OCI-LY3 (cell line): ENCODE measurements around the gene IPO9.

ENCODE experiments used
- H2AFZ ChIP-seq: fragments of 200-600, 300-600 bp; shearing (Covaris generic); 2 replicates; pipeline ENCODE4 v1.6.0; 2014; ENCODE audit warnings: antibody characterized with exemption, low read depth, low read length
- H3K27ac ChIP-seq: fragments of 200-600, 300-600 bp; sonication (generic); 2 replicates; pipeline ENCODE4 v1.5.1; 2014; ENCODE audit warnings: mild to moderate bottlenecking, low read length, moderate library complexity, mixed read lengths
- H3K27me3 ChIP-seq: fragments of 200-600, 300-600 bp; sonication (generic); 2 replicates; pipeline ENCODE4 v1.6.1; 2014; ENCODE audit warnings: low read depth, low read length, mixed read lengths
- H3K36me3 ChIP-seq: fragments of 200-600, 300-600 bp; sonication (generic); replicated peaks from 2 replicates; pipeline ENCODE3; 2014; ENCODE audit warnings: low read depth, low read length, mixed read lengths
- H3K4me1 ChIP-seq: fragments of 300-600, 200-600 bp; sonication (generic); 2 replicates; pipeline ENCODE4 v1.6.1; 2014; ENCODE audit warnings: low read length, mixed read lengths
- H3K4me2 ChIP-seq: fragments of 200-600, 300-600 bp; sonication (generic); 2 replicates; pipeline ENCODE4 v1.6.1; 2014; ENCODE audit warnings: low read length, mixed read lengths
- H3K4me3 ChIP-seq: fragments of 300-600, 200-600 bp; sonication (generic); 2 replicates; pipeline ENCODE4 v1.5.1; 2014; ENCODE audit warnings: antibody characterized with exemption, mild to moderate bottlenecking, low read length, moderate library complexity
- H3K79me2 ChIP-seq: fragments of 300-600, 200-600 bp; shearing (Covaris generic); 2 replicates; pipeline ENCODE4 v1.6.1; 2014; ENCODE audit warnings: mild to moderate bottlenecking, low read length, mixed read lengths
- H3K9ac ChIP-seq: fragments of 300-600, 200-600 bp; shearing (Covaris generic); 2 replicates; pipeline ENCODE4 v1.6.0; 2014; ENCODE audit warnings: mild to moderate bottlenecking, low read length, moderate library complexity
- H3K9me3 ChIP-seq: fragments of 200-600, 300-600 bp; shearing (Covaris generic); 2 replicates; pipeline ENCODE4 v1.6.1; 2014; ENCODE audit warnings: low read length, mixed read lengths; ENCODE audit not compliant: insufficient read depth
- H4K20me1 ChIP-seq: fragments of 200-600, 300-600 bp; sonication (generic); 2 replicates; pipeline ENCODE4 v1.6.1; 2016; ENCODE audit warnings: low read length, mixed read lengths; ENCODE audit not compliant: insufficient read depth
- EZH2phosphoT487 ChIP-seq: fragments of 200-600 bp; shearing (Covaris generic); IDR thresholded peaks from 2 replicates; pipeline ENCODE4 v1.6.1; 2018; ENCODE audit warnings: antibody characterized with exemption, mixed run types, low read depth
- TF ChIP-seq, protein P1 (sequence below): fragments of 200-600, 300-600 bp; sonication (generic); IDR thresholded peaks from 2 replicates; pipeline ENCODE4 v1.5.1; 2014; ENCODE audit warnings: antibody characterized with exemption, low read length, low read depth

Gene IPO9

DNA sequence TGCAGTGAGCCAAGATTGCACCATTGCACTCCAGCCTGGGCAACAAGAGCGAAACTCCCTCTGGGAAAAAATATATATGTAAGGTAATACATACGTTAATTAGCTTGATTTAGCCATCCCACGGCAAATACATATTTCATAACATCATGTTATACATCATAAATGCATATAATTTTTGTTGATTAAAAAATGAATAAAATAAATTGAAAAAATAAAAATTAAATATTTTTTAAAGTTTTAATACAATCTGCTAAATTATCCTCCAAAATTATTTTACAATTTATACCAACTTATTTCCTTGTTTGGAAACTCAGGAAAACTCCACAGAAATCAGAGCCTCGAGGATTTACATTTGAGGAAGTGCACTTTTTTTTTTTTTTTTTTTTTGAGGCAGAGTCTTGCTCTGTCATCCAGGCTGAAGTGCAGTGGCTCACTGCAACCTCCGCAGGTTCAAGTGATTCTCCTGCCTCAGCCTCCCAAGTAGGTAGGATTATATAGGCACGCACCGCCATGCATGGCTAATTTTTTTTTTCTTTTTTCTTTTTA, 12.6 kb upstream of the IPO9 start:
- Histone ChIP-seq H3K36me3 (no peaks in the 10 kb centered on the region), H3K79me2 (no peaks in the 10 kb centered on the region), H3K9me3 (no peaks in the 10 kb centered on the region), H3K4me3 (no peak overlapping the region), H4K20me1 (no peaks in the 10 kb centered on the region), H3K9ac (no peak overlapping the region), H2AFZ (no peak overlapping the region), H3K27me3 (no peaks in the 10 kb centered on the region), H3K27ac (no peak overlapping the region), H3K4me2 (no peak overlapping the region), H3K4me1 (no peaks in the 10 kb centered on the region)
- no peak for TF ChIP-seq EZH2phosphoT487
- TF ChIP-seq, protein P1, sequence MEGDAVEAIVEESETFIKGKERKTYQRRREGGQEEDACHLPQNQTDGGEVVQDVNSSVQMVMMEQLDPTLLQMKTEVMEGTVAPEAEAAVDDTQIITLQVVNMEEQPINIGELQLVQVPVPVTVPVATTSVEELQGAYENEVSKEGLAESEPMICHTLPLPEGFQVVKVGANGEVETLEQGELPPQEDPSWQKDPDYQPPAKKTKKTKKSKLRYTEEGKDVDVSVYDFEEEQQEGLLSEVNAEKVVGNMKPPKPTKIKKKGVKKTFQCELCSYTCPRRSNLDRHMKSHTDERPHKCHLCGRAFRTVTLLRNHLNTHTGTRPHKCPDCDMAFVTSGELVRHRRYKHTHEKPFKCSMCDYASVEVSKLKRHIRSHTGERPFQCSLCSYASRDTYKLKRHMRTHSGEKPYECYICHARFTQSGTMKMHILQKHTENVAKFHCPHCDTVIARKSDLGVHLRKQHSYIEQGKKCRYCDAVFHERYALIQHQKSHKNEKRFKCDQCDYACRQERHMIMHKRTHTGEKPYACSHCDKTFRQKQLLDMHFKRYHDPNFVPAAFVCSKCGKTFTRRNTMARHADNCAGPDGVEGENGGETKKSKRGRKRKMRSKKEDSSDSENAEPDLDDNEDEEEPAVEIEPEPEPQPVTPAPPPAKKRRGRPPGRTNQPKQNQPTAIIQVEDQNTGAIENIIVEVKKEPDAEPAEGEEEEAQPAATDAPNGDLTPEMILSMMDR = no peak

DNA sequence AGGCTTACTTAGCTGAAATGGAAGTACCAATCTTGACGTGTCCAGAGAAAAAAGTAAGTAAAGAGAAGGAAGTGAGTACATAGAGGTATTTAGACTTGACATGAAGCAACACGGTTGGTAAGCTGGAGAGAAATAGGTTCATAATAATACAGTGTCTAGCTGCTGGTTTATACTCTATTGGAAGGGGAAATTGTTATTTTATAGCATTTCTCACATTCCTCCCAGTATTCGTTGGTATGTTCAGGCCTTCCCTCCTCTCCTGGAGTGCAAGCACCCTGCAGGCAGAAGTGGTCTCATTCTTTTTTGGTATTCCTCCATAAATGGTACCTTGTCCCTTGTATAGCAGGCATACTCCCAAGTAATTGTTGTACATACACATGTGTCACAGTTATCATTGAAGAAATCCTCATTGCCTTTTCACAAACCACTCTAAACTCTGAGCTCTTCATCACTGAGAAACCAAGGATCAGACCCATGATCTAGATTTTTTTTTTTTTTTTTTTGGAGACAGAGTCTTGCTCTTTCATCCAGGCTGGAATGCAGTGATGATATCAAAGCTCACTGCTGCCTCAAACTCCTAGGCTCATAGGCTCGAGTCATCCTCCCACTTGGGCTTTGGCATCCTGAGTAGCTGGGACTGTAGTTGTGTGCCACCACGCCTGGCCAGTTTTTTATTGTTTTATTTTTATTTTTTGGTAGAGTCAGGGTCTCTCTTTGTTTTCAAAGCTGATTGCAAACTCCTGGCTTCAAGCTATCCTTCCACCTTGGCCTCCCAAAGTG, 9.8 kb upstream of the IPO9 start:
- H3K4me3 ChIP-seq = no peak overlapping the region
- H3K27me3 ChIP-seq = no peaks in the 10 kb centered on the region
- H3K36me3 ChIP-seq = no peaks in the 10 kb centered on the region
- H2AFZ ChIP-seq = no peak overlapping the region
- no peaks in the 10 kb centered on the region for H3K9me3 ChIP-seq
- no peaks in the 10 kb centered on the region for H3K79me2 ChIP-seq
- H3K27ac ChIP-seq = no peak overlapping the region
- TF ChIP-seq, protein P1 = no peak
- no peak for TF ChIP-seq EZH2phosphoT487
- no peaks in the 10 kb centered on the region for H3K4me1 ChIP-seq
- H4K20me1 ChIP-seq = no peaks in the 10 kb centered on the region
- H3K9ac ChIP-seq = no peak overlapping the region
- no peak overlapping the region for H3K4me2 ChIP-seq

DNA sequence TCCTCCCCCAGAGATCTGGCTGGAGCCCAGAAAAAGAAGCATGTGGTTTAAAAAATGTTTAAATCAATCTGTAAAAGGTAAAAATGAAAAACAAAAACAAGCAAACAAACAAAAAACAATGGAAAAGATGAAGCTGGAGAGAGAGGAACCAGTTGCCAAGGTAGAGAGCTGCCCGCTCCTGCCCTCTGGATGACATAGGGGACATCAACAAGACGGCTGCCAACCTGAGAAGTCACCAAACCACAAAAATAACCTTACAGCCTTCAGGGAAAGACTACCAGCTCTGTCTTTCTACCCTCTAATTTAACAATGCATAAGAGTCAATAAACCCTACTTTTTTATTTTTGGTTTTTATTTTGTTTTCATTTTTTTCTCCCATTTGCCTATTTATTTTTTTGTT, 8.5 kb upstream of the IPO9 start:
- Histone ChIP-seq H2AFZ (no peak overlapping the region), H3K9me3 (no peaks in the 10 kb centered on the region), H3K79me2 (no peaks in the 10 kb centered on the region), H3K36me3 (no peaks in the 10 kb centered on the region), H3K9ac (no peak overlapping the region), H3K4me2 (no peak overlapping the region), H4K20me1 (no peaks in the 10 kb centered on the region), H3K4me3 (no peak overlapping the region), H3K27ac (no peak overlapping the region), H3K27me3 (no peaks in the 10 kb centered on the region), H3K4me1 (no peaks in the 10 kb centered on the region)
- TF ChIP-seq, protein P1 = no peak
- no peak for TF ChIP-seq EZH2phosphoT487

DNA sequence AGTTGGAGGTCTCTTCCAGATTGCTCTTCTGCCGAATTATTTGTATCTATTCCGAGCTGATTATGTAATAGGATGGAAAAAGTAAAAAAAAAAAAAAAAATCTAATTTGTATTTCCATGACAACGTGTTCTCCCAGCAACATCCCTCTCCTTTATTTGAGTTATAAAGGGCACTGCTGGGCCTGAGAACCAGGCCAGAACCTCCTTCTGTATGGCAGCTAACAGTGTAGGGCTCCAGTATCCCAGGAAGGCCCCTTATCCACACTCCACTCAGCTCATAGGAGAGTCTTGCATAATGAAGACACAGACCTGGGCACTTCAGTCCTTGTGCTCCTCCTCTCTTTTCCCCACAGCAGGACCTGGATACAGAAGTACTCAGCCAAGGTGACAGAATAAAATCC, 3.7 kb upstream of the IPO9 start:
- H4K20me1 ChIP-seq = peaks cover 4% of the 10 kb centered on the region; the same call in 1 of the 2 replicates
- peaks cover 13% of the 10 kb centered on the region for H3K79me2 ChIP-seq
- no peak overlapping the region for H3K4me2 ChIP-seq
- H3K27me3 ChIP-seq = no peaks in the 10 kb centered on the region
- no peak overlapping the region for H3K4me3 ChIP-seq
- H3K36me3 ChIP-seq = no peaks in the 10 kb centered on the region
- no peak overlapping the region for H3K9ac ChIP-seq
- H3K27ac ChIP-seq = no peak overlapping the region
- H3K9me3 ChIP-seq = no peaks in the 10 kb centered on the region
- H2AFZ ChIP-seq = no peak overlapping the region
- peaks cover 11% of the 10 kb centered on the region for H3K4me1 ChIP-seq
- TF ChIP-seq, protein P1 = no peak
- no peak for TF ChIP-seq EZH2phosphoT487
